Inferior parietal cortex (tissue), 1 donor: ENCODE results near the gene HSF5.

Experiments used
- DNase-seq: peaks from one replicate; pipeline ENCODE4 v3.0.0-alpha.2; 2016; ENCODE audit errors: extremely low spot score

The HSF5 gene, protein sequence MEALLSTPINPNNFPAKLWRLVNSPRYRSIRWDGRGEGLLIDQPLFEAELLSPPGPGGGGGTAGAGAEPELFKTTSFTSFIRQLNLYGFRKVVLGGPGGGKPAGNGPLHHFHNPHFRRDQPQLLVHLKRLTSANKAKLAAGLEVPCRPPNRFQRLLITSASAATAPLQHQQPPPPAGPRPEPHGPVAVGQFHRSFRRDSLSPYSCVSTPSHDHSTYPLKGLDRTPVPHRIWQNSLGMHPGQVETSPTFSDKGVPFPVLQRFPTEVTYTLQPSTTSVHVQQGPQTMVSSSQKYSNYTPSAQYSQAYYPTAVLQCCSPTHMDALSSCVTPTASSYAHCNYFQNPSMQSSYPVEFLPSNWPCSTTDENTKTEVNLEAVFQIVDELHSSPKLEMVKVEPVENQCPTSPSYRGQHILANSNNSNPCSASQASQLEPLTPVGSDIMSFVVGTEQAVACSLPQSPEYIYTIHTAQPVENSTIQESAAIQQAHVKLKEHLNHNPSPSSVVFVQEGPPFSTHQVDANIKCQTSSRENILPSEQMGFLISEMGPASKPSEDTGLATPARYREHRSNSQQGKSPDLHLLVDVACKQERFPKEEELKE

DNA sequence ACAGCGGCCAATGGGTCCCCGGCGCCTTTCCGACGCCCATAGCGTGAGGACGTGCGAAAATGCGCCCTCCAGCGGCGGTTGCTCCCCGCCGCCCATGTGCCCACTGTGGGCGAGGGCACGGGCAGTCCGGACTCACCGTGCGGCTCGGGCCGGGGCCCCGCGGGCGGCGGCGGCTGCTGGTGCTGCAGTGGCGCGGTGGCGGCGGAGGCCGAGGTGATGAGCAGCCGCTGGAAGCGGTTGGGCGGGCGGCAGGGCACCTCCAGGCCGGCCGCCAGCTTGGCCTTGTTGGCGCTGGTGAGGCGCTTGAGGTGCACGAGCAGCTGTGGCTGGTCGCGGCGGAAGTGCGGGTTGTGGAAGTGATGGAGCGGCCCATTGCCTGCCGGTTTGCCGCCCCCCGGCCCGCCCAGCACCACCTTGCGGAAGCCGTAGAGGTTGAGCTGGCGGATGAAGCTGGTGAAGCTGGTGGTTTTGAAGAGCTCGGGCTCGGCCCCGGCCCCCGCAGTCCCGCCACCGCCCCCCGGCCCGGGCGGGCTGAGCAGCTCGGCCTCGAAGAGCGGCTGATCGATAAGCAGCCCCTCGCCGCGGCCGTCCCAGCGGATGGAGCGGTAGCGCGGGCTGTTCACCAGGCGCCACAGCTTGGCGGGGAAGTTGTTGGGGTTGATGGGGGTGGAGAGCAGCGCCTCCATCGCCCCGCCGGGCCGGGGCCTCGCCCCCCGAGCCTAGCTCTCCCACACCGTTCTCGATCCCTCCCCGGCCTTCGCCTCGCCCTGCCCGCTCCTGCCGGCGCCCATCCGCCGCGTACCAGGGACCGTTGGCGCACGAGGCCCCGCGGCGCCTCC lies at the start of gene HSF5:
HSF5 (minus strand) TSS at position 820 of the 839 bp plus-strand sequence; CDS start at position 686, 134 bp downstream.
- DNase-seq: no peak

DNA sequence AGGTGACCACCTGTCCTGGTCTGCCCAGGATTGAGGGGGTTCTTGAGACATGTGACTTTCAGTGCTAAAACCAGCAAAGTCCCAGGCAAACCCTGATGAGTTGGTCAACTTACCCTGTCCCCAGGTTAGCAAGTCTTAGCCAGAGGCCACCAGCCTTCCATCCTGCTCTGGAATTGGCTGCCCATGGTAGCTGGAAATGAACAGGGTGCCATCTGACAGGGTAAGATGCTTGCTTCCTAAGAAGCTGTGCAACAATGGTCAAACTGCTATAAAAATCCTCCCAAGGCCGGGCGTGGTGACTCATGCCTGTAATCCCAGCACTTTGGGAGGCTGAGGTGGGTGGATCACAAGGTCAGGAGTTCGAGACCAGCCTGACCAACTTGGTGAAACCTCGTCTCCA lies 49.1 kb upstream of the HSF5 start:
- no peak for DNase-seq

DNA sequence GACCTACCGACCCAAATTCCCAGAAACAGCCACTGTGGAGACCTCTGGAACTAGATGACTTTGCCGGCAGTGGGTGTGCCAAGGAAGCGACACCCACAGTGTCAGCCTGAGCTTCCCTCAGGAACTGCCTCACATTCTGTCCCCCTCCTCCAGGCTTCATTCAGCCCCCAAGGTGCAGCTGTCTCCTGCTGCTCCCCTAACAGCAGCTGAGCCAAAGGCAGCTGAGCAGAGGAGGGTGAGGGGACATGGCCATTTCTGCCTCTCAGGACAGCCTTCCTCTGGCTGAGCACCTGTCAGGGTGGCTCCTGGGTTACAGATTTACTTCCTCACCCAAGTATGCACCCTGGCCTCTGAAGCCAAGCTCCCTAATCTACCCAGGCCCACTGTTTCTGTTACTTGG lies 48.3 kb upstream of the HSF5 start:
- no peak for DNase-seq

DNA sequence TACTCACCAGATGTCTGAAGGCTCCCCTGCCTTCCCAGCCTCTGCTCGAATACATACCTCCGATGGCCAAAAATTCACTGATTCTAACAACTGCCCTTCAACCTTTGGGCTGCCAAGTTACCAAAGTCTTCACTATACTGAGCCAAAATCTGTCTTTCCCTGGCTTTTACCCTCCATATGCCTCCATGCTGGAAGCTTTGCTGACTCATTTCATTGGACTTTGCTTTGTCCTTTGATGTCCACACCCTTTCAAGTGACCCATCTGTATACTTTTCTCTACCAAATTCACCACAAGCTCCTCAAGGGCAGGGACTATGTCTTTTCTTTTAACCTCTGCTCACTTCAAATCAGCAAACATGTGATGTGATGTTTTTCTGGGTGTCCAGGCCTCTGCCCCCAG lies 47.2 kb upstream of the HSF5 start:
- DNase-seq: no peak

DNA sequence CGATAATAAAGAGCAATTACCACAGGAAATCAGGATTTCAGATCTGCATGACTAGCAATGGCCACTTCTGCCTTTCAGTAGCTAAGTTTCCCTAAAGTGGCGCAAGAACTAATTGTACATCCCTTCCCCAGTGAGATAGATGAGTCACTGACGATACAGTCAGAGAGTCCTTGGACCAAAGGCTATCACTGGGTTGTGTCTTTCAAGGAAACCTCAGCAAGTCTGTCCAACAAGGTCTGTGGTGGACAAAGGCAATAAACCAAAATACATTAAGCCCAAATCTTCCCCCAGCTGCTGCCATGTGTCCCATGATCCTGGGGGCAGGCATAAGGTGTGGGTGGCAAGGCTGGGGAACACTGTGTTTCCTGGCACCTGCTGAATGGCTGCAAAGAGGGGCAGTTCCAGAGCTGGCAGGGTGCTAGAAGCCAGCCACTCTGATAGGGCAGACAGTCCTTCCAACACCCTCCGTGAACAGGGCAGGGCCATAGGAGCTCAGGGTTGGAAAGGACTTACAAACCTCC lies 46.8 kb upstream of the HSF5 start:
- DNase-seq: no peak

DNA sequence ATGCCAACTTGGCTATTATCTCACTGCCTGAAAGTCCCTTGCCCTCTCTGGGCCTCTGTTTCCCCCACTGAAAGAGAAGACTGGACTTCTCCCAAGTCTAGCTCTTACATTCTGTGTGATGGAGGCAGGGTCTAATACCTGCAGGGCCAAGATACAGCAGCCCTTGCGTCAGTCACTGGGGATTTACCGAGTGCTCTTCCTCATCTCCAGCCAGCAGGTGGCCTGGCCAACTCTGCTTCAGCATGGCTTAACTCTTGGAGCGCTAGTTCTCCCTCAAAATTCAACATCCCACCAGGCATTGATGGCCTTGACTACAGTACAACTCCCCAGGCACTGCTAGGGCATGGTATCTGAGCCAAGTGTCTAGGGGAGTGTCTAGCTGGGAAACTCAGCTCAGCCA lies 46.1 kb upstream of the HSF5 start:
- no peak for DNase-seq

DNA sequence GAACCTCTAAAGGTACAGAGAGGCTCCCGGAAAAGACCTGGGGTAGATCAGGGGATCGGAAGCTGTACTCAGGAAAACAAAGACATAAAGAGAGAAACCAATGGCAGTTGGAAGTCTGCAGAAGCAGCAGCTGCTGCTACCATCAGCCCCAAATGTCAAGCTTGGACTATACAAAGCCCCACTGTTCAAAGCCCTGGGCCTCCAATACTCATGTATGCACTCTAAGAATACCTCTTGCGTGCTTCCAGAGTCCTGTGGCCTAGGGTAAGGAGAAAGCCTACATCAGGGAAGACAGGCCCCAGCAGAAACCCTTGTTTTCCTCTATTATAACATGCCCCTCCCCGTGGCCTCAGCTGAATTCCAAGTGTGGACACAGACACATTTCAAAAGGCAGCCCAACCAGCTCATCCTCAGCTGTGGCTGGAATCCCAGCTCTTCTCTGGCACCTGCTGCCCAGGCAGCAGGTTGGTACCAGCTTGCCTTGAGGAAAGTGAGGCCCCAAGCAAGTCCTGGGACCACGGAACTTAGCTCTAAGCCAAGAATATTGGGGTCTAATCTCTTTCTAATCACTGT lies 45.5 kb upstream of the HSF5 start:
- peak; percentile 55 for DNase-seq

DNA sequence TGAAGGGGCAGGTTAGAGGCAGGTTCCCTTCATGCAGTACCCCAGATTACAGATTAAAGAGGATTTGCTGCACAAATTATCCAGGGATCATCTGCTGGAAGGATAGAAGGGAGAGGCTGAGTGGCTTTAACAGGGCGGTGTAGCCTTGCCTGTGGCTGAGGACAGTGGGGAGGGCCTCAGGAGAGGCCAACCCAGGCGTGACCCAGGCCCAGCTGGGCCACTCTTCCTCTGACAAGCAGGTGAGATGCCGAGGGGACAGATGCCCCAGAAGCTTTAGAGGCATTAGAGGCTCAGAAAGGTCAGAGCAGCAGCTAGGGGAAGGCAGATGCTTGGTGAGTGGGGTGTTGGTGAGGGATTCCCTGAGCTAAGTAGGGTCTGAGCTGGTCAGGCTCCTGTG lies 44.3 kb upstream of the HSF5 start:
- no peak for DNase-seq

DNA sequence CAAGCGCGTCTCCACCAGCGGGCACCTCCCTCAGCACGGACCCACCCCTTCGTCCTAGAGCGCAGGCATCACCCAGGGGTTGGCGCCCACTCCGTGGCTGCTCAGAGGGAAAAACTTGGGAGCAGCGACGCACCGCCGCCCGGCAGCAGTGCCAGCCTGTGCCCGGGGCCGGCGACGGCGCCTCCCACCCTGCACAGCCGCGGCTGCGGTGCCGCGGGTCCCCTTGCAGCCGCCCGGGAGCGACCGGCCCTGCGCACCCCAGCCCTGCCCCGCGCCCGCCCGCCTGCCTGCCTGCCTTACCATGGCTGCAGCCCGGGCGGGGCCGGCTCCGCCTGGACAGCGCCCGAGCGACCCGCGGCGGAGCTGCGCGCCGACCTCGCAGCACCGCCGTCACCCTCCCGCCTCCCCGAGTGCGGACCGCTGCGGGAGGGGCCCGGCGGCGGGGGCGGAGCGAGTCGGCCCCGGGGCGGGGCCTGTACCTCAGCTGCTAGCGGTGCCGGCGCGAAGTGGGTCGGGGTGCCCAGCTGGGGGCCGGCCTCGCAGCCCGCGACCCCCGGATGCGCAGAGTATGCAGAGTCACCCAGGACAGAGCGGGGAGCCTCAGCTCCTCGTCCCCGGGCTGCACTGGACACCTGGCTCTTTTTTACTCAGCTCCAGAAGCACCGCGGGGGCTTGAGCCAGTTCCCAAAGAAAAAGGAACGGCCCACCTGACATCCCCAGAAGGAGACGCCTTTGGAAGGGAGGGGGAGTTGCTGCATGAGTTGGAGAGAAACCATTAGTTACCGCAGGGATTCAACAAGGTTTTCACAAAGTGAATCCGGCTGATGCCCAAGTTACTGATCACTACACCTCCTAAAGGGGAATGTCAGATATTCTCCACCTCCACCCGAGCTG lies 43.7 kb upstream of the HSF5 start:
- DNase-seq: peak; percentile 77

DNA sequence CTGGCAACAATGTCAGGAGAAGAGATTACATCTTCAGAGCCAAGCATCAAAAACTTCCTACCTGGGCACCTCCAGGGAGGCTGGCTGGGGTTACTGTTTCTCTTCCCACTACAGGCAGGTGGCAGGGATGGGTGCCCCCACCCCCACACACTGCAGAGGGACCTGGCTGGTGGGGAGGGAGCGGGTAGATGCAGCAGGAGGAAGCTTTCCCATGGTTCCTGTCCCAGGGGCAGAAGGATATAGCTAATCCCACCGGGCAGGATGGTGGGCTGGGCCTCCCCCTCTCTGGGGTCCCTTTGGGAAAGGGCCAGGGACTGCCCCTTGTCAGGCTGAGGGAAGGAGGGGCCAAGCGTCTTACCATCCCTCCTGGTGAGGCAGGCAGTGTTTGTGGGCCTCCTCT lies 42.9 kb upstream of the HSF5 start:
- peak; percentile 23 for DNase-seq

DNA sequence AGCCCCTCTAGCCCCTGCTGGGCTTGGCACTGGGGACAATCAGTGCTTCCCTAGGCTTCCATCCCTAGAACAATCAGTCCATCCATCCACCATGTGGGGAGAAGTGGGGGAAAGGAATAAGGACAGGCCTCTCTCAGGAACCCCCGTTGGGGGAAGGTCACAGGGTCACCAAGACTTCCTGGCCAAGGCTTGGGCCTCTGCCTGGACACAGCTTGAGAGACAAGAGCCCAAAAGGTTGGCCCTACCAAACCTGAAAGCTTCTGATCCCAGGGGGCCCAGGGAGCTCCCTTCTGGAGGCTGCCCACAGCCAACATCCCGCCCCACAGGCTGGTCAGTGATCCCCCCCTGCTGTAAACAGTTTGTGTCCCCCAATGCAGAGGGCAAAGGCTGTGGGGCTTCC lies 42.4 kb upstream of the HSF5 start:
- DNase-seq: peak; percentile 12

DNA sequence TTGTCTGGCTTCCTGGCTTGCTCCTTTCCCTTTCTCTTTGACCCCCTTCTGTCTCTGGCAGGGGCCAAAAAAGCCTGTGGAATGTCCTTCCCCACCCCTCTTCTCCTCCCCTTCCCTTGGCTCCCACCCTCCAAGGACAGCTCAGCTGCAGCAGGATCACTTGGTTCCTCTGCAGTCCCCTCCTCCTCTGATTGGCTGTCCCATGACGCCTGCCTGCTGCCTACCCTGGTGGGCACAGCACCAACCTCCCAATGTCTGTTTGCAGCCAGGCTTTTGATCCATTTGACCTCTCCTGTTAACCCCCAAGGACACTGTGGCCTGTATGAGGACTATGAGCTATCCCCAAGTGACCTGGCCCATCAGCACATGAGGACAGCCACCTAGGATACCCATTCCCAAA lies 41.1 kb upstream of the HSF5 start:
- peak; percentile 63 for DNase-seq

DNA sequence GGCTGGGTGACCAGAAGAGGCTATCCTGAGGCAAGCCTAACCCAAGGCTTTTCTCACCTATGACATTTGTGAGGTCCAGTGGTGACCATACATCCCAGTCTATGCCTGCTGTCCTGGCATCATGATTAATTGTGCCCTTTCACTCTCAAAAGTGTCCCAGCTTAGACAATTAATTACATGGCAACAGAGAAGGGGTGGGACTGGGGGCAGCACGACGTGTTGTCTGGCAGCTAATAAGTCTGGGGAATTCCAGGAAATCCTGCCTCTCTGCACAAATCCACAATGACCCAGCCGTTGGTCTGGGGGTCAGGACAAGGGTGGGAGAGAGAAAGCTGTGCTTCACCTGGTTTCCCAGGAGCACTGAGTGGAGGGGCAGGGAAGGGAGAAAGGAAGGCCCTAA lies 40.2 kb upstream of the HSF5 start:
- DNase-seq: no peak

DNA sequence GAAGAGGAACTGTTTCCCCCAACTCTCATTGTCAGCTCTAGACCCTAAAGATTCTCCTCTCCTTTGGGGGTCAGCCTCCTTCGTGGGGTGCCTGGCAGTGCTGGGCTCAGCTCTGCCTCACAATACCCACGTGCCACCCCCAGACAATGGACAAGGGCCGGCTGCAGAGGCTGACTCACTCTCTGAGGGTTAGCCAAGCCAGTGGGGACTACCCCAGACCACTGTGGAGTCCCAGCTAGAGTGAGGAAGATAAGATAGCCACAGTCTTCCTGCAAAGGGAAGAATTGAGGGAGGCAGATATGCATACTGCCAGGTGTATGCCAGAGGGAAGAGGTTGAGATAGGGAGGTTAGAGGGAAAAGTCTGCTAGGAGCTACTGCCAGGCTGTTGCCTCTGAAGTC lies 39.7 kb upstream of the HSF5 start:
- DNase-seq: peak; percentile 86

DNA sequence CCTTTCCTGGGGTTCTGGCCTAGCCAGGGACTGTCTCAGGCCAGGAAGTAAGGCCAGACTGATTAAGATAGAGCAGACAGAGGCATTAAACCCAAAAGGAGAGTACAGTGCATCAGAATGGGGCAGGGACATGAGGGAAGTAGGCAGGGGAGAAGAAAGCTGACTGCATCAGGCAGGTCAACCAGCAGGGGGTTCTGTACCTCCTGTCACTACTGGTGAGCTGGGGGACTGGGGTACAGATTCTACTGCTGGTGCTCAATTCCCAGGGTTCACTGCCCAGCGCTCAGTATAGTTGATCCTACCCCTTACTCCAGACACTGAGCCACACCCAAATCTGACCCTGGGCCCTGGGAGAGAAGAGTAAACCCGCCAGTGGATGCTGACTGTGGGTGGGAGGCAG lies 39.1 kb upstream of the HSF5 start:
- peak; percentile 20 for DNase-seq

DNA sequence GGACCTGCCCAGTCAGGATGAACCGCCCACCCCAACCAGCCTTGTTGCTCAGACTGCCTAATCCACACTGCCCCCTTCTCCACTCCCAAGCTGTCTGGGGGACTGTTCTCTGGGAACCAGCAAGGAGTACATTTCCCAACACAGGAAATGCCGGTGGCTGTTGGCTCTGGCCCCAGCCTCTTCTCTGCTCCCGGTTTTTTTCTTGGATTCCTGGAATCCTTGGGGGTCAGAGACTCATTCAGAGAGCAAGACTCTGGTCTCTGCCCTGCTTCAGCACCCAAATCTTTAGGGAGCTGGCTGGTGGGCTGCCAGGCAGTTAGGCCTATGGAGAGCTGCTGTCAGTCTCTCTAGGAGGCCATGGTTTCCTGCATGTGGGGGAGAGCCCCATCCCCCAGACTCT lies 37.0 kb upstream of the HSF5 start:
- no peak for DNase-seq

DNA sequence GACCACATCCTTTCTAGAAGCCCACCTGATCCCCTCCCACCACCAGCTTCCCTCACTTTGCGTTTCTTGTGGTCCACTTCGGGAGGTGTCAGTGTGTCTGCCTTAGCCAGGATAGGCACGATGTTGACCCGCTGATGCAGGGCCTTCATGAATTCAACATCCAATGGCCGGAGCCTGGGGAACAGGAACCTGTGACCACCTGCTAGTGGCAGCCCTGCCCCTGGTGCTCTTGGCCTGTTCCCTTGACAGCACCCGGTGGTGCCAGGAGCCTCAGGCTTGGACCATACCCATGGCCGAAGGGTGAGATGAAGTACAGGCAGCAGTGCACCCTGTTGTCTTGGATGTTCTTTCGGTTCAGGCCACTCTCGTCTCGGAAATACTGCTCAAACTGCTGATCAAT lies 33.5 kb upstream of the HSF5 start:
- DNase-seq: no peak

DNA sequence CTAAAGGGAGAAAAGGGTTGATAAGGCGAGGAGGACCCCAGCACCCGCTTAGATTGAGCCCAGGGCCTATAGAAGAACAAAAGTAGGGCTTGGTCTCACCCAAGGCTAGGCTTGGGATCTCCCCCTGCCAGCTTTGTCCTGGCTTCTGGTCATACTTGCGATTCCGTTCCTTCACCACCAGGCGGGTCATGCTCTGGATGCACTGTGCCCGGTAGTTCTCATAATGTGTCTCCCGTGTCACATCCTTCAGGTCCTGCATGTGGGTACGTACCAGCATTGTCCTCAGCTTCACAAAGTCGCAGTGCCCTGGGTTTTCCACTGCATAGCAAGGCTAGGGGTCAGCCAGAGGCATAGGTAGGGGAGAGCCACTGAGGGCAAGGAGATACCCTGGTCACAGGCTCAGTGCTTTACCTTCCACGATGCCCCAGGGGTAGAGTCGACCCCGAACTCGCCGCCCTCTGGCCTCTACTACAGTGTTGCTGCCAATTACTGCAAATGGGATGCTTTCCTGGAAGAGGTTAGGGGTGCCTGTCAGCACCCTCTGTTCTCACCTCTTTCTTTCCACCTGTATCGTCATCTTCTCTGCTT lies 32.7 kb upstream of the HSF5 start:
- DNase-seq: no peak

DNA sequence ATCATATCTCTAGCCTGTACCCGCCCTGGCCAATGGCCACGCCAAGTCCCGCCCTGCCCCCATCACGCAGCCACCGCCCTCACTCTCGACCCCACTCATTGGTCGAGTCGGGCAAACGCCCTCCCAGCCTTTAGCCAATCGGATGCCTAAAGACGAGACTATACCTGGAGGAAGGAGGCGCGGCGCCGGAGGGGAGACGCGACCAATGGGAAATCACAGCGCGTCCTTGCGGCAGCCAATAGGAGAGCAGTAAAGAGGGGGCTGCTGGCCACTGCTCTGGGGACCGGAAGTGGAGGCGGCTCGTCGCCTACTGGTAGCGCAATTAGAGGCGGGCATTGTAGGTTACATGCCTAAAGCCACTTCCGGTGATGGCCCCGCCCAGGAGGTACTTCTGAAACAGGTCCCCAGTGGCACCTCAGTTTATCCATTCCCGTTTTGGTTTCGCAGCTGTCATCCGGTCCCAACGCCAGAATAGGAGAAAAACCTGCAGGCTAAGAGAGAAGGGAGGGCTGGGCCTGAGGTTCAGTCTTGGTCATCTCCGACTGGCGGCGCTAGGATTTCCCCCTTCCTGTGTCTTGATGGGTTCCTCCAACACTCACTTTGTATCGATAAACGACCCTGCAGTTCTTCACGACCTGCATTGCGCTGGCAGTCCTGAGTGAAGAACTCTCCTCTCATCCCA lies 29.9 kb upstream of the HSF5 start:
- DNase-seq: peak; percentile 100

DNA sequence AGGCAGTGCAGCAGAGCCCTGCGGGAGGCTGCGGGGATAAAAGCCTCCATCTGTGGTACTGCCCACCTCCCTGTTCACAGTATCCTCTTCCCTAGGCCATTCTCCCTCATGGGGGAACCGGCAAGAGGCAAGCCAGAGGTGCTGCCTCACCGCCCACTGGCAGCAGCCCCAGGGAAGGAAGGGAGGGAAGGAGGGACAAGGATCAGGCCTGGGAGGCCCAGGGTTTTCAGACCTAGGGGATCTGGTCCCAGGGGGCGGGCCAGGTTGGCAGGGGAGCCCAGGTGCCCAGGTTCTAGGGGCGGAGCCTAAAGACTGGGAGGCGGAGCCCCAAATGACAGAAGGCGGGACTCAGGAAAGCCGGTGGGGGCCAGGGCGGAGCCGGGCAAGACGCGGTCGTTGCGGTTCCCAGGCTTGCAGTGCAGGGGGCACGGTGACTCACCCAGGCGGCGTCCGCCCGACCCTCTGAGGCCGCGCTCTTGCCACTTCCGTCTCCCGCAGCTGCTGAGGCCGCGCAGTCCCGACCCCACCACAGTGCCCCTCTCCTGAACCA lies 29.2 kb upstream of the HSF5 start:
- no peak for DNase-seq
